OCI-LY7 (cell line): ENCODE data around the gene PHACTR2. TPM values are rescaled to one million over a fixed set of nuclear protein-coding genes. Genes with fewer than 3 reads are reported as not detected.

Experiments used
- BruUV-seq: library from RNA; stranded (reverse); fragments of 400-500 nt; replicated peaks from 2 replicates; lab custom pipeline; 2021; lab: Mats Ljungman, UMichigan
- CTCF ChIA-PET: fragments of 300-600 bp; sonication (Branson Sonifier 250); formaldehyde crosslinking; loops from one replicate; lab custom pipeline; 2022; ENCODE audit warnings: antibody characterized with exemption; ENCODE audit not compliant: unreplicated experiment; lab: Charles Lee
- POLR2A ChIA-PET: fragments of 300-600 bp; sonication (Branson Sonifier 250); formaldehyde crosslinking; loops from one replicate; lab custom pipeline; 2022; ENCODE audit warnings: antibody characterized with exemption; lab: Charles Lee
- DNase-seq: peaks from one replicate; pipeline ENCODE4 v3.0.0-alpha.2; 2015; ENCODE audit warnings: low spot score
- H2AFZ ChIP-seq: fragments of 200-600 bp; sonication (generic), shearing (Covaris generic); 2 replicates; pipeline ENCODE4 v1.6.1; 2014; ENCODE audit warnings: mild to moderate bottlenecking, antibody characterized with exemption, low read length, moderate library complexity
- H3K27ac ChIP-seq: fragments of 200-600 bp; sonication (generic); 2 replicates; pipeline ENCODE4 v1.5.1; 2014; ENCODE audit warnings: mixed run types, low read depth, mild to moderate bottlenecking, moderate library complexity, low read length, inconsistent platforms; ENCODE audit not compliant: poor library complexity, severe bottlenecking
- H3K36me3 ChIP-seq: fragments of 200-600 bp; sonication (generic); 2 replicates; pipeline ENCODE4 v1.6.1; 2014; ENCODE audit warnings: mild to moderate bottlenecking, antibody characterized with exemption, low read length, moderate library complexity, mixed read lengths; ENCODE audit not compliant: insufficient read depth
- H3K4me1 ChIP-seq: fragments of 200-600 bp; sonication (generic); 2 replicates; pipeline ENCODE4 v1.5.1; 2014; ENCODE audit warnings: mild to moderate bottlenecking, low read length; ENCODE audit not compliant: insufficient read depth, poor library complexity, severe bottlenecking
- H3K4me2 ChIP-seq: fragments of 200-600 bp; sonication (generic); 2 replicates; pipeline ENCODE4 v1.6.1; 2014; ENCODE audit warnings: mild to moderate bottlenecking, low read length
- H3K4me3 ChIP-seq: fragments of 200-600 bp; sonication (generic); 2 replicates; pipeline ENCODE4 v1.5.1; 2014; ENCODE audit warnings: mild to moderate bottlenecking, low read depth, low read length; ENCODE audit not compliant: poor library complexity, severe bottlenecking
- H3K79me2 ChIP-seq: fragments of 200-600 bp; sonication (generic); 2 replicates; pipeline ENCODE4 v1.6.1; 2016; ENCODE audit warnings: low read depth, mild to moderate bottlenecking, low read length, moderate library complexity, mixed read lengths; ENCODE audit not compliant: insufficient read depth
- H3K9me2 ChIP-seq: fragments of 200-600 bp; sonication (generic); 2 replicates; pipeline ENCODE4 v1.6.1; 2016; ENCODE audit warnings: mild to moderate bottlenecking, low read length, mixed read lengths; ENCODE audit not compliant: insufficient read depth
- H3K9me3 ChIP-seq: fragments of 200-600 bp; sonication (generic); 2 replicates; pipeline ENCODE4 v1.6.1; 2014; ENCODE audit warnings: mild to moderate bottlenecking, mixed run types, low read length, mixed read lengths
- H4K20me1 ChIP-seq: fragments of 200-600 bp; sonication (generic); 2 replicates; pipeline ENCODE4 v1.6.1; 2014; ENCODE audit warnings: mild to moderate bottlenecking, antibody characterized with exemption, low read length, moderate library complexity, mixed read lengths; ENCODE audit not compliant: insufficient read depth
- EZH2phosphoT487 ChIP-seq: fragments of 200-600 bp; sonication (generic); IDR thresholded peaks from 2 replicates; pipeline ENCODE4 v1.6.1; 2018; ENCODE audit warnings: low read depth, borderline replicate concordance, mild to moderate bottlenecking, mixed run types, antibody characterized with exemption, low read length, moderate library complexity, mixed read lengths
- intact Hi-C: fragments of 100-400 bp; cut with micrococcal nuclease; formaldehyde crosslinking; loops from one replicate; pipeline ENCODE4 v1.10.0; 2022; ENCODE audit not compliant: unreplicated experiment
- total RNA-seq, 2 experiments: library from RNA; depleted of rRNA in 1 of 2; stranded (reverse); fragments of >200 nt in 1 of 2; shearing (Covaris generic) in 1 of 2; gene quantifications; 2 replicates each; pipeline ENCODE4 v1.2.3, GENCODE V29; 2014 to 2022
- TF ChIP-seq, protein P1 (sequence below): fragments of 200-600 bp; sonication (generic); conservative IDR thresholded peaks from 2 replicates; pipeline ENCODE4 v1.5.1; 2014; ENCODE audit warnings: mild to moderate bottlenecking, antibody characterized with exemption, low read length, moderate library complexity, mixed read lengths

The PHACTR2 gene
- total RNA-seq, 2 experiments from 2014 or later: 0.06 to 5.4 TPM

GRCh38 chr6:143758551-143758950, 80.8 kb downstream of the PHACTR2 start:
- CTCF ChIA-PET: no interaction called here
- Histone ChIP-seq H3K4me3 (no peak overlapping the region), H3K4me1 (no peaks in the 10 kb centered on the region), H3K4me2 (no peak overlapping the region), H3K9me2 (no peaks in the 10 kb centered on the region), H2AFZ (no peak overlapping the region), H3K79me2 (no peaks in the 10 kb centered on the region), H3K36me3 (no peaks in the 10 kb centered on the region), H4K20me1 (no peaks in the 10 kb centered on the region), H3K9me3 (no peaks in the 10 kb centered on the region), H3K27ac (no peak overlapping the region)
- intact Hi-C loops: no loop called here
- TF ChIP-seq, protein P1, sequence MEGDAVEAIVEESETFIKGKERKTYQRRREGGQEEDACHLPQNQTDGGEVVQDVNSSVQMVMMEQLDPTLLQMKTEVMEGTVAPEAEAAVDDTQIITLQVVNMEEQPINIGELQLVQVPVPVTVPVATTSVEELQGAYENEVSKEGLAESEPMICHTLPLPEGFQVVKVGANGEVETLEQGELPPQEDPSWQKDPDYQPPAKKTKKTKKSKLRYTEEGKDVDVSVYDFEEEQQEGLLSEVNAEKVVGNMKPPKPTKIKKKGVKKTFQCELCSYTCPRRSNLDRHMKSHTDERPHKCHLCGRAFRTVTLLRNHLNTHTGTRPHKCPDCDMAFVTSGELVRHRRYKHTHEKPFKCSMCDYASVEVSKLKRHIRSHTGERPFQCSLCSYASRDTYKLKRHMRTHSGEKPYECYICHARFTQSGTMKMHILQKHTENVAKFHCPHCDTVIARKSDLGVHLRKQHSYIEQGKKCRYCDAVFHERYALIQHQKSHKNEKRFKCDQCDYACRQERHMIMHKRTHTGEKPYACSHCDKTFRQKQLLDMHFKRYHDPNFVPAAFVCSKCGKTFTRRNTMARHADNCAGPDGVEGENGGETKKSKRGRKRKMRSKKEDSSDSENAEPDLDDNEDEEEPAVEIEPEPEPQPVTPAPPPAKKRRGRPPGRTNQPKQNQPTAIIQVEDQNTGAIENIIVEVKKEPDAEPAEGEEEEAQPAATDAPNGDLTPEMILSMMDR: no peak
- no peak for TF ChIP-seq EZH2phosphoT487
- no peak for DNase-seq
- POLR2A ChIA-PET: no interaction called here
- no TSS peak for BruUV-seq

DNA sequence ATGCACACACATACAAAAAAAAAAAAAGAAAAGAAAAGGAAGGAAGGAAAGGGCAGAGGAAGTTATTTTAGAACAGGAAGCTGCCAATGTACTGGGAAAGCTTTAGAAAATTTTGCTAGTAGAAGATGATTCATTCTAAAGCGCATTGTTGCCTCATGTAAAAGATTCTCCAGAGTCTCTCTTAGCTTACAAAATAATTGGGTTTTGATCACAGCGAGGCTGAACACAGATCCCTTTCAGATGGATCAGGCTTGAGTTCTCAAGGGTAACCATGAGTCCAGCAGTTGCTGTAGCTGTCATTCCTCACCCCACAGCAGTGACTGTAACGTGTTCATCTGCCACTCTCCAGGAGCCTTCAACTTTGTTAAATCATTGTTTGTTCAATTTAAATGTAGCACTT, 81.9 kb downstream of the PHACTR2 start:
- Histone ChIP-seq H4K20me1 (no peaks in the 10 kb centered on the region), H3K27ac (no peak overlapping the region), H3K4me3 (no peak overlapping the region), H3K36me3 (no peaks in the 10 kb centered on the region), H2AFZ (no peak overlapping the region), H3K9me2 (no peaks in the 10 kb centered on the region), H3K79me2 (no peaks in the 10 kb centered on the region), H3K4me1 (no peaks in the 10 kb centered on the region), H3K4me2 (no peak overlapping the region), H3K9me3 (no peaks in the 10 kb centered on the region)
- ChIA-PET POLR2A (interaction anchor here (0.7 to 1.0 kb wide), 3 partner anchors 8 to 1048 kb away, joined by 4 to 5 read pairs (median 4); no protein-coding TSS in a partner anchor), CTCF (no interaction called here)
- no peak for TF ChIP-seq EZH2phosphoT487
- TF ChIP-seq, protein P1: no peak
- intact Hi-C loops: no loop called here
- BruUV-seq: no TSS peak
- no peak for DNase-seq

GRCh38 chr6:143761074-143761473, 83.3 kb downstream of the PHACTR2 start:
- Histone ChIP-seq H2AFZ (no peak overlapping the region), H3K4me1 (no peaks in the 10 kb centered on the region), H3K9me3 (no peaks in the 10 kb centered on the region), H4K20me1 (no peaks in the 10 kb centered on the region), H3K79me2 (no peaks in the 10 kb centered on the region), H3K4me3 (no peak overlapping the region), H3K4me2 (no peak overlapping the region), H3K27ac (no peak overlapping the region), H3K36me3 (no peaks in the 10 kb centered on the region), H3K9me2 (no peaks in the 10 kb centered on the region)
- no TSS peak for BruUV-seq
- POLR2A ChIA-PET: no interaction called here
- CTCF ChIA-PET: no interaction called here
- intact Hi-C loops: no loop called here
- DNase-seq: no peak
- TF ChIP-seq, protein P1: no peak
- TF ChIP-seq EZH2phosphoT487: no peak
